NCI-H1436 treated with DMSO at 0.1 percent for 48 hours (cell line): ENCODE results near the gene IMP4.

Source experiments
- DNase-seq: peaks from one replicate; lab custom pipeline; 2025; lab: John Stamatoyannopoulos, UW

Gene IMP4

DNA sequence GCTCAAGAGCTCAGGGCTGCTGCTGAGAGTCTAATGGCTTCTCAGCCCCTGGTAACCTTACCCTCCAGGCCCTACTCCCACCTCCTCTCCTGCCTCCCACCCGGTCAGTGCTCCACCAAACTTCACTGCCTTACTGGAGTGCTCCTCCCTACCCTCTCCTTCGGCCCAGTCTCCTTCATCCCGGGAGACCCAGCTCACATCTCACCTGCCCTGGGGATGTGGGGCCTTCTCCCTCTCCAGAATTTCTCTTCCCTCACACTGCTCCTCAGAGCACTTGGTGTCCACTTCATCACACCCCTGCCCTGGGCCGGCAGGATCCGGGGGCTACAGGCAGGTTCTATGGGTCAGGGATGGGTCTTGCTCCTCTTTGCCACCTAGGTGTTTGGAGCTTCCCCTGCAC lies 34.8 kb downstream of the IMP4 start:
- no peak for DNase-seq

DNA sequence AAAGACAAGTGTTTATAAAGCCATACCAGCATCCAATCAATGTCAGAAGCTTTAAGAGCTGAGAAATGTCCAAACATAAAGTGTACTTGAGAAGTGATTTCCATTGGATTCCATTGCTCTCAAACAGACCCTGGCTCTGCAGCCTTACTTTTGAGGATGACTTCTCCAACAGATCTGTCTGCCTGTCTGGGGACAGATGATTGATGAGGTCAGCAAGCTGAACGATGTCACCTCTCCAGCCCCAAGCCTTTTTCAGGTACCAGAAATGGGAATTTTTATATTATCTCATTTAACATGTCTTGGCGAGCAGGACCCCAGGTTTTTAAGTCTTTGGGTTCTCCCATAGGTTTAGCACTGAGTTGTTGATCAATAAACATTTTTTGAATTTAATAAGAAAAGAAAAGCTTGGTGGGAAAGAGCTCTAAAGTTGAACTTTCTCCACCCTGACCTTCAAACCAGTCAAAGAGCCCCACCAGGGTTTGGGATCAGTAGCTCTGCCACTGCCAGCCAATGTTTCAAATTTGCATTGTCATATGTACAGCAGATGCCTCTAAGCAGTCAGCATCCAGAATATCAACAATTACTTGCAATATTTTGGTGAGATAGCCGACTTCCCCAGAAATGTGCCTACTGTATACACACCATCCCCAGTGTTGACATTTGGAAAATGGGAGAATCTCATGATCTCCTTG lies 35.7 kb downstream of the IMP4 start:
- DNase-seq = no peak

DNA sequence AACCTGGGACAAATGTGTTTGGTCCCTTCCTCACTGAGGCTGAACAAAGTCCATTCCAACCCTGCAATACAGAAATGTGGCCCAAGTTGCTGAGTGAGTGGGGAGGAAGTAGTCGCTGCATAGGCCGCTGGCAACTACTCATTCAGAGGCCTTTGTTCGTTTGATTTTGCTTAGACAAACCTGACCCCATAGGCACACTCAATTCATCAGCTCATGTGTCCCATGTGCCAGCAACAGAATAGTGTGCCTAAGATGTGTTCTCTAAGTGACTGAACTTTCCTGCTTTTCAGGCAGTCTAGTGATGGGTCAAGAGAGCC lies 36.2 kb downstream of the IMP4 start:
- DNase-seq = no peak

DNA sequence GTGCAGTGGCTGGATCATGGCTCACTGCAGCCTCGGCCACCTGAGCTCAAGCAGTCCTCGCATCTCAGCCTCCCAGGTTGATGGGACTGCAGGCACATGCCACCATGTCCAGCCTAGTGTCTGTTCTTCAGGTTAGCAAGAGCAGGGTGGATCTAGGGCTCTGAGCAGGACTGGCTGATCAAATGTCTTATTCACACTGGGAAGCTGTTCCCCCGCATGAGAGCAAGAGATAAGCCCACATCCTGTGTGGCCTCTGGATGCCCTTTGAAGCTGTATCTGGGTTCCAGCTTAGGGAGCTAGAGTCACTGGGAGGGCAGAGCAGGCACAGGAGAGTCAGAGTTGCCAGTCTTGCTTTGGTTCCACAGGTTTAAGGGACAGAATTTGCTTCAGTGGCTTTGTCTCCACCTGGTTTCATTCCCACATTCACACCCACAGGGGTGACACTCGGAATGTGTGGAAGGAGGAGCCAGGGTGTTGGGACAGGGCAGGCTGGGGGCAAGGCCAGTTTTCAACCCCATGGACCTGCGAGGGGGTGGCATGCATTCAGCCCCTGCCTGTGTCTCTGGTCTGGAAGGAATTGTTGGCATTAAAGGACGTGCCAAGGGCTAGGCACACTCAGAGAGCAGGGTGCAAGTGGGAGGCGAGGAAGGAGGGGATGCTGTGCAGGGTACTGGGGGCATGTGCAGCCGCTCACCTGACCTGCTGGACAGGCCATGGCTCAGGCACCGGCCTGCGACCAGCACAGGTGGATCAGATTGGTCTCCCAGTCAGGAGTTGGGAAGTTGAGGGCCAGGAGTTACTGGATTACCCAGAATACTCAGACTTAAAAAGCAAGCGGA lies 37.6 kb downstream of the IMP4 start:
- no peak for DNase-seq

DNA sequence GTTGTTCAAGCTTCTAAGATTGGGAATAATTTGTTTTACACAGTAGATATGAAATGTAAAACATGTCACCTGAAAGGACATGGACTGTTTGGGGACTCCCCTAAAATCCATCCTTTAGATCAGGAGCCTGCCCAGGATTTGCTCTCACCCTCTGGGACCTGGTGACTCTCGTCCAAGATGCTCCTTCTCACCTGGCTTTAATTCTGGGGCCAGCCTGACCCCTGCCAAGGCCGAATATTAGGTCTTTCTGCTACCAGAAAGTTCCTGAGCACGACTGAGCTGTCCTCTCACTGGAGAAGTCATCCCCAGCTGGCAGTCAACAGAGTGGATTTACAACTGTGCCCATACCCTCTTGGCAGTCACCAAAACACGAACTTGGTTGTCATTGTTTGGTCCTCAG lies 38.4 kb downstream of the IMP4 start:
- no peak for DNase-seq

DNA sequence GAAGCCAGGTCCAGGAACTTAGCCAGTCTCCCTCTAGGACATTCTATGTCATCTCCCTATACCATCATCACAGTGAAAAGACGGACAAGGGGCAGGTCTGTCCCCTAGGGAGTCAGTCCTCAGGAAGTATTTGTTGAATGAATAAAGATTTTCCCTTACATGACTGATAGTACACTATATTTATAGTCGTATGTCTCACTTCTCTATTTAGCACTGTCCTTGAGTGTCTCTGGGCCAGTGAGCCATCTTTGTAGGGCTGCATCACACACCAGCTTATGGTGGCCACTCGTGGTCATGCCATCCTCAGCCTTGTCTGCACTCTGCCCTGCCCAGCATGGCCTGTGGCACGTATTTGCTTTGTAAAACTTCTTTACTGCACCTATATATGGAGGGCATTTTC lies 38.9 kb downstream of the IMP4 start:
- no peak for DNase-seq

DNA sequence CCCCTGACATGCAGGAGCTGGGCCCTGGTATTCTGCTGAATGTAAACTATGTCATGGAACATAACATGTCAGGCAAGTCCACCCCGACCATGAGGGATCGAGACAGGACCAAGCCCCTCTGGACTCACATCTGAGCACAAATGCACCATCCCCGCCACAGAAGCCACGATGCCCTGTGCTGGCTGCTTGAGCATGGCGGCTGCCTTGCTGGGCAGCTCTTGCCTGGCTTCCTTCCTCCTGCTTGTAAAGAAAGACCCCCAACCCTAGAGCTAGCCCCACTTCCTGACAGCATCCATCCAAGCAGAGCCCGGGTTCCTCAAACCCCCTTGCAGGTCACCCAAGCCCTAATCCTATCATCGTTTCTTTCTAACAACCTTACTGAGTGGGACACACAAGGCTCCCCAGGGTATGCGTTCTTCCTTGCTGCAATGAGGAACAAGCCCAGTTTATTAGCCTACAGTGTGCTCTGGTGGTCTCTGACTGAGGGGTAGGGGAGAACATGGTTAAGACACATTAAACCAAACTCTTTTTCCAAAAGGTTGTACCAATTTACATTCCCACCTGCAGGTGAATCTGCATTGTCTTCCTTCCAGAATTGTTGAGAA lies 39.7 kb downstream of the IMP4 start:
- no peak for DNase-seq

DNA sequence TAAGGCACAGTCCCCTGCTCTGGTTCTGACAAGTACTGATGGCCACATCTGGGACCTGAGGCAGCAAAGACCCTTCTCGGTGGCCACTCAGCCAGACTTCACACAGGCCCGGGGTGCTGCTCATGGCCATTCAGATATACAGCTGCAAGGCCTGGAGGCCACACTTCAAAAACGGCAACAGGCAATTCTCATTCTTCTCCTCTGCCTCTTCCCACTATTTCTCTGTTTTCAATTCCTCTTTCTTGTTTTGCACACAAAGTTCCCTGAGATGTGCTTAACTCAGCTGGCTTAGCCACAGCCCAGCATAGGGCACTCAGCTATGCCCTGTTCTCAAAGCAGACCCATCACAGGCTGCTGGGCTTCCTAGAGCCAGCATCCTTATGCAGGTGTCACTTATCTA lies 43.0 kb downstream of the IMP4 start:
- no peak for DNase-seq

DNA sequence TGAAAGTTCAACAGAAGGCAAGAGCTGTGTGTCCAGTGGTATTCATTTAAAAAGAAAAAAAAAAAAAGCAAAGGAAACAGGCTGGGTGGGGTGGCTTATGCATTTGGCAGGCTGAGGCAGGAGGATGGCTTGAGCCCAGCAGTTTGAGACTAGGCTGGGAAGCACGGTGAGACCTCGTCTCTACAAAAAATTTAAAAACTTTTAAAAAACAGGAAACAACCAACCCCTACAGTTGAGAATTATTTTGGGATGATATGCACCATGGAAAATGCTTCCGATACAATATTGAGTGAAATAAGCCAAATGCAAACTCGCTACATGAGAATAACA lies 44.3 kb downstream of the IMP4 start:
- no peak for DNase-seq

DNA sequence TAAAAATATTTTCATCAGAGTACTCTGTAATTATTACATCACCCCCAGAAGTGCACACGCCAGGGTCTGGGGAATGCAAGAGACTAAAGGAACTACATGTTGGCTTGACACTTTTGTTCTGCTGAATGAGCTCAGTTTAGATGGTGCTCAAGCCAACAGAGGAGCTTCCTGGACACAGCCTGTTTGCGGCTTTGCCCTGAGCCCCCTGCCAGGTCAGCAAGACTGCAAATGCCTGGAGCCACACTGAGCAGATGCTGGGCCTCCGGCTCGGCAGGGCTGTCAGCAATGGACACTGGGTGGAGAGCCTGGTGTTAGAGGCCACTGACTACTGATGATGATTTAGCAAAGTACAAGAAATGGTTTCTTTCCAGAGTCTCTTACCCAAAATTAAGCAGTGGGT lies 45.1 kb downstream of the IMP4 start:
- no peak for DNase-seq

DNA sequence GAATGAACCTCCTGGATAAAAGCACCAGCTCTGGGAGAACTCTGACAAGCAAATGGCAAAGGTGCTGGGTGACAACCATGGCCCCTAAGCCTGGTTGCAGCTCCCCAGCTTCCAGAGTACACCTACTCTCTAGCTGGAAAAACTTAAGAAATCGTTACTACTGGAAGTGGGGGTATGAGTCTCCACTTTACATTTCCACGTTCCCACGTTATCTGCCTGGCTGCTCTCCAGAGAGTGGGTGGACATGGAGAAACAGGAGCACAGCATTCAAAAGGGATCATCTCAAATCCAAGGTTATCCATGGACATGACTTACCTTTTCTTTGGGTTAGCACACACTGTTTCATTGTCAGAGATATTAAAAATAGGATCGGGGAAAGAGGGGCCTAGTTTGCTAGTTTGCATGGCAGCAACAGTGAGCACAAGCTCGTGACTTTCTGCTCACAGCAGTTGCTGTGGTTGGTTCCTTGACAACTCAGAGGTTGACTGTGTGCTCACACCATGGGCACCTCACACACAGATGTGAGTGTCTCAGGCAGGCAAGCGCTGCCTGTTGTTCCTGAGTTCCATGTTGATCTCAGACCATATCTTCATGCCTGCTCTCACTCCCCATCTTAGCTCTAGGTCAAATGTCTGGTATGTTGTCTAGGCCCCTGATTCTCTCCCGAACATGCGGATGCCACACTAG lies 45.7 kb downstream of the IMP4 start:
- no peak for DNase-seq

DNA sequence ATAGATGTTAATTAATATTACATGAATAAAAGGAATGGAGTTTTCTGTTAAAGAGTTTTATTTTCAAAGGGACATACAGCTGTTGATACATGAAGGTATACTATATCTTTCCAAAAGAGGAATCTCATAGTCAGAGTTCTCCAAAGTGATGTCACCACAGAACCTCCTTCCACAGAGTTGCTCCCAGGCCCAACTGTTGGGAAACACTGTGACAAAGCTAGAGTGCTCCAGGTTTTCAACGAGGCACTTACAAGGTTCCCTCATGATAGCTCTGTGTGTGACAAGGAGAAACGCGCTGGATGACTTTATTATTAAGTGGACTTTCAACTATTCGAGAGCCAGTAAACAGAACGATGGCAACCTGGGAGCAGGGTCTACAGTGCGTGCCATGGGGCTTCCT lies 46.7 kb downstream of the IMP4 start:
- no peak for DNase-seq

DNA sequence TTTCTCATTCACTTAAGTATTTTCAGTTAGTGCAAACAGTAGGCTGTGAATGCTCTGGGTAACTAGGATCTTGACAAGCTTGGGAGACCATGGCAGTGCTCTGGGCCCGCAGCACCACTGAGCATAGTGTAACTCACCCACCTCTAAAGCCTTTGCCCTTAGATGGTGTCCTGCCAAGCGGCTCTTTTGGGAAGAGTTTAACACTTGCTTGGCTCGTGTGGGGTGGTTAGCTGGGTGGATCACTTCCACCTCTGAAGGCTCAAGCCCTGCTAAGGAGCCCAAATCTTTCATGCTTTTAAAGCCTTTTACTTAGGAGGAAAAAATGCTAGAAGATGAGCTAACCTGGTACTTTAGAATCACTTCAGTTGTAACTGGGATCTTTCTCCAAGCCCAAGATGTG lies 47.1 kb downstream of the IMP4 start:
- no peak for DNase-seq

DNA sequence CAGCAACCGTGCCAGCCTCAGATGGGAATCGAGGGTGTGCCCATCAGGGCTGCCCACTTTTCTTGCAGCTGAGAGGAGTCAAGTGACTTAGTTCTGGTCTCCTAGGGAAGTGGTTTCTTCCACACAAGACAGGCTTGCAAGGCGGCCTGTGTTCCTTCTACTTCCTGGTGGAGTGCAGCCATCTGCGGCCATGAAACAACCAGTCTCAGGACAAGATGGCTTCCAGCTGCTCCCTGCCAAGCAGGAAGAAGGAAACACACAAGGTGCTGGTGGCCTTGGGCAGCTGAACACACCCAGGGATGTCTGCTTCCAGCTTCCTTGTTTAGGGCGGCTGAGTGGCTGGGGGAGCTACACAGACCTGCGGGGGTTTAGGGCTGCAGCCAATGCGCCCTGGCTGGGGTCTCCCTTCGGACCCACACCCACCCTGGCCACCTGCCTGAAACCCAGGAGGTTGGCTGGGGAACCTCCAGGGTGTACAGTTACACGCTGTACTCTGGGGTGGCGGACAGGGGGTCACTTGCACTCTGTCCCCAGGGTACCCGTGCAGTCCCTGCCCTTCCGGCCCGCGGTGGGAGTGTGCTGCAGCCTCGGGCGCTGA lies 47.9 kb downstream of the IMP4 start:
- DNase-seq = no peak

DNA sequence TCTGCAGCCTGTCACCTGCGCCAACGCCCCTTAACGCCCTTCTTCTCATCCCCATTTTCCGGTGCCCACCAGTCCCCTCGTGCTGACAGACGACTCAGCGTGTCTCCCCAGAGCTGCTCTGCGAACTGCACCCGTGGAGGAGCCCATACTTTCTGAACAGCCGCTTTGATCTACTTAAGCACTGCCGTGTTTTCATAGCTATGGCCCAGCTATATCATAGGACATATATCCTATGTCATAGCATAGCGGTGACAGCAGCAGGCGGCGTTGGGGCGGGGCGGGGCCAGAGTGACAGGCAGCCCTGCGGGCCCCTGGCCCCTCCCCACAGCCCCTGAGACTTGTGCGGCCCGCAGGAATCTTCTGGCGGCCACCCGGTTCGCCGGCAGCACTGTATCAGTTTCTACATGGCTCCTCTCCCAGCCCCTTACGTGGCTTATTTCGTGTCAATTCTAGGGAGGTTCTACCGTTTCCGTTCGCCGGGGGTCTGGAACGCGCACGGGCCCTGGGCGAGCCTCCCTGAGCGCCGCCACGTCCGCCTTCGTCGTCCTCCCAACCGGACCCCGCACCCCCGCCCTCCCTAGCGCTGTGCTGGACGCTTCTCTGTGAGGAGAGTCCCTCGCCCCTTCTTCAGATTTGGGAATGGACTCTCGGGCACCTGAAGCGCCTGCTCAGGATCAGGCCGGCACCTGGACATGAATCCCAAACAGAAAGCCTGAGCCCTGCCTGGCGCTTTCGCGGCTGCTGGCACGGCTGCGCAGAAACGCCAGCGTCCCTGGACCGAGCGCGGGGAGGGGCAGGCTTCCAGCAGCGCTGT lies 48.6 kb downstream of the IMP4 start:
- DNase-seq = no peak

DNA sequence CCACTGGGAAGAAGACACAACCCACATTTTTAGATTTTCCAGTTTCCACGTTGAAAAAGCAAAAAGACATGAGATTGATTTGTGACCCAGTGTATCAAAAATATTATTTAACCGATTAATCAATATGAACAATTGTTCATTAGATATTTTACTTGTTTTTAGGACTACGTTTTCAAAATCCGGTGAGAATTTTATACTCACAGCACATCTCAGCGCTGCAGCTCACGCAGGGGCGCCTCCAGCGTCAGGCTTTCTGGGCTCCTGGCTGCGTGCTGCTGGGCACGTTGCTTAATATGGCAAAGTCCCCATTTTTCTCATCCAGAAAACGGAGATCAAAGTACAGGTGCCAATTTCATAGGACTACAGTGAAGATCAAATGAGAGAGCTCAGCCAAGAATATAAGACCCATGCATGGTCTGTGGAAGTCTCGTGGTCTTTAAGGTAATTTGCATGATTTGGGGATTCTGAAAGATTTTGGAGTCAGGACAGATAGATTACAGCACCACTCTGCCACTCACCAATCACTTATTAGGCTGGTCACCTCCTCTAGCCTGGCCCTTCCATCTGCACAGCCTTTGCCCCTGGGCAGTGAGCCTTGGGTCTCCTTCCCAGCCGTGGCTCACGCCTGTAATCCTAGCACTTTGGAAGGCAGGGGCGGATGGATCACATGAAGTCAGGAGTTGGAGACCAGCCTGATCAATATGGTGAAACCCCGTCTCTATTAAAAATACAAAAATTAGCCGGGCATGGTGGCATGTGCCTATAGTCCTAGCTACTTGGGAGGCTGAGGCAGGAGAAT lies 49.4 kb downstream of the IMP4 start:
- no peak for DNase-seq

DNA sequence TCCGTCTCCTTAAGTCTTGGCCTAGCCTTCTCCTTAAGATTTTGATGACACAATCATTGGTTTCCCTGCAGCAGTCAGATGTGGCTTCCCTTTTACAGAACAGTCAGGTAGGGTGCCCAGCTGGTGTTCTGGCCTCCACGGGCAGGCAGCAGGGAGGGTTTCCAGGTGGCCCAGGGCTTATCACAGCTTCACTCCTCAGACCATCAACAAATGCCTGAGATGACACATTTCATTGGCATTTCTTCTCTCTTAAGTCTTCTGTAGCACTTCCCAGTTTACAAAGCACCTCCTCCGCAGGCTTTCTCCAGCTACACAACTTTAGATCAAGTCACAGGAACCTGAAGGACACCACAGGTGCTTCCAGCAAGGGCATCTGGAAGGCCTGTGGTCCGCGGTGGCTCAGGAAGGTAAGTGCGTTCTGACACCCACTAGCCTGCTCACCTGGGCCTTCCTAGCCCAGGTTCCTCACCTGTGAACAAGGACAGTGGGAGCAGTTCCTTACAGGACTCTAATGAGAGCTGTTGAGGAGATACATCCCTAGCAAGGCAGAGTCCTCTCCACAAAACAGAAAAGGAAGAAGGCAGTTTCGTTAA lies 50.7 kb downstream of the IMP4 start:
- no peak for DNase-seq
